GM19025 (cell line): Measurements from ENCODE around the gene SCN11A.
"Not testable (repeated sequence)": the region's sequence is repeated elsewhere in the genome, so short reads cannot be mapped to it uniquely, and the experiment has no call there.

Experiments
- ATAC-seq: cut with Tn5 transposase; IDR thresholded peaks from one replicate; pipeline ENCODE4 v1.9.1; 2021; ENCODE audit warnings: mild to moderate bottlenecking, low read depth, moderate library complexity; ENCODE audit not compliant: unreplicated experiment

Gene SCN11A

GRCh38 chr3:39067286-39067685, 15.5 kb upstream of the SCN11A start:
- no peak for ATAC-seq

GRCh38 chr3:39065197-39065596, 13.5 kb upstream of the SCN11A start:
- no peak for ATAC-seq

- ATAC-seq = no peak
Measured at GRCh38 chr3:39064646-39065045, 12.9 kb upstream of the SCN11A start.

GRCh38 chr3:39063143-39063542, 11.4 kb upstream of the SCN11A start:
- ATAC-seq = no peak

GRCh38 chr3:39062180-39062579, 10.4 kb upstream of the SCN11A start:
- ATAC-seq = no peak

GRCh38 chr3:39061228-39061627, 9.5 kb upstream of the SCN11A start:
- ATAC-seq = not testable (repeated sequence)

GRCh38 chr3:39056151-39056550, 4.4 kb upstream of the SCN11A start:
- no peak for ATAC-seq

GRCh38 chr3:39053696-39054095, 2.0 kb upstream of the SCN11A start:
- ATAC-seq = no peak

GRCh38 chr3:39052583-39052982, 839 bp upstream of the SCN11A start:
- ATAC-seq = no peak

GRCh38 chr3:39050029-39050428, 1.7 kb downstream of the SCN11A start:
- no peak for ATAC-seq

- ATAC-seq = no peak
Measured at GRCh38 chr3:39038165-39038564, 13.6 kb downstream of the SCN11A start.

GRCh38 chr3:39029556-39029955, 22.2 kb downstream of the SCN11A start:
- no peak for ATAC-seq

- no peak for ATAC-seq
Measured at GRCh38 chr3:39028546-39028945, 23.2 kb downstream of the SCN11A start.

- no peak for ATAC-seq
Measured at GRCh38 chr3:39025222-39025970, 26.3 kb downstream of the SCN11A start.

GRCh38 chr3:39024497-39024896, 27.2 kb downstream of the SCN11A start:
- no peak for ATAC-seq

GRCh38 chr3:39022286-39022630, 29.5 kb downstream of the SCN11A start:
- ATAC-seq = no peak

GRCh38 chr3:39021465-39022285, 30.1 kb downstream of the SCN11A start:
- no peak for ATAC-seq

- peak; percentile 85 for ATAC-seq
Measured at GRCh38 chr3:39021029-39021428, 30.7 kb downstream of the SCN11A start.

- no peak for ATAC-seq
Measured at GRCh38 chr3:39019299-39019698, 32.4 kb downstream of the SCN11A start.

- ATAC-seq = no peak
Measured at GRCh38 chr3:39015418-39015817, 36.3 kb downstream of the SCN11A start.

GRCh38 chr3:39013921-39014509, 37.7 kb downstream of the SCN11A start:
- no peak for ATAC-seq

GRCh38 chr3:39013289-39013688, 38.5 kb downstream of the SCN11A start:
- no peak for ATAC-seq
